HEK293 (cell line): ENCODE measurements around the gene AFF2.

Source experiments
- MYNN ChIP-seq: fragments of 450-650 bp; formaldehyde crosslinking; IDR thresholded peaks from 2 replicates; pipeline ENCODE4 v1.5.1; 2016; ENCODE audit warnings: missing biosample characterization, missing genetic modification characterization, borderline replicate concordance
- SCRT2 ChIP-seq: fragments of 450-650 bp; formaldehyde crosslinking; IDR thresholded peaks from 2 replicates; pipeline ENCODE4 v1.5.1; 2016; ENCODE audit warnings: missing biosample characterization, missing genetic modification characterization
- ZFP37 ChIP-seq: fragments of 450-650 bp; formaldehyde crosslinking; IDR thresholded peaks from 2 replicates; pipeline ENCODE4 v1.5.1; 2016; ENCODE audit warnings: missing biosample characterization, missing genetic modification characterization
- ZNF354C ChIP-seq: fragments of 450-650 bp; formaldehyde crosslinking; IDR thresholded peaks from 2 replicates; pipeline ENCODE4 v1.5.1; 2016; ENCODE audit warnings: missing biosample characterization, missing genetic modification characterization, low read depth, borderline replicate concordance
- TF ChIP-seq, protein P1 (sequence below): fragments of 450-650 bp; formaldehyde crosslinking; IDR thresholded peaks from 2 replicates; pipeline ENCODE4 v1.5.1; 2016; ENCODE audit warnings: missing biosample characterization, missing genetic modification characterization
- TF ChIP-seq, protein P2 (sequence below): fragments of 450-650 bp; formaldehyde crosslinking; IDR thresholded peaks from 2 replicates; pipeline ENCODE4 v1.5.1; 2016; ENCODE audit warnings: missing biosample characterization, missing genetic modification characterization
- TF ChIP-seq, protein P3 (sequence below): fragments of 450-650 bp; formaldehyde crosslinking; IDR thresholded peaks from 2 replicates; pipeline ENCODE4 v1.5.1; 2016; ENCODE audit warnings: missing biosample characterization, missing genetic modification characterization

DNA sequence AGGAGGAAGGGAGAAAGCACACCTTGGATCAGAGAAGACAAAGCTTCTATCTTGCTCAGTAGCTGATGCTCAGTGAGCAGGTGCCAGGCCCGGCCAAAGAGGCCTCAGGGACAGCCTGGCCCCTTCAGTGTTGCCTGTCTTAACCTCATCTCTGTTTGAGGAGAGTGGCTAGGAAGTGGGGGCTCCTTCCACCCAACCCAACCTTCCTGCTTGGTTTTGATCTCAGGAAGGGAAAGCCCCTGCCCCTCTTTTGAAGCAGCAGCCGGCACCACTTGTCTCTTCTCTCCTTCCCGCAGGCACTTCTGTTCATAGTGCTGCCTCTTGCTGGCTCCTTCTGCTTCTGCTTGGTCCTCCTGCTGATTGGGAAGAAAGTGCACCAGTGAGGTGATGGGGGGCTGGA lies 2.4 kb upstream of the AFF2 start:
- TF ChIP-seq, protein P1, sequence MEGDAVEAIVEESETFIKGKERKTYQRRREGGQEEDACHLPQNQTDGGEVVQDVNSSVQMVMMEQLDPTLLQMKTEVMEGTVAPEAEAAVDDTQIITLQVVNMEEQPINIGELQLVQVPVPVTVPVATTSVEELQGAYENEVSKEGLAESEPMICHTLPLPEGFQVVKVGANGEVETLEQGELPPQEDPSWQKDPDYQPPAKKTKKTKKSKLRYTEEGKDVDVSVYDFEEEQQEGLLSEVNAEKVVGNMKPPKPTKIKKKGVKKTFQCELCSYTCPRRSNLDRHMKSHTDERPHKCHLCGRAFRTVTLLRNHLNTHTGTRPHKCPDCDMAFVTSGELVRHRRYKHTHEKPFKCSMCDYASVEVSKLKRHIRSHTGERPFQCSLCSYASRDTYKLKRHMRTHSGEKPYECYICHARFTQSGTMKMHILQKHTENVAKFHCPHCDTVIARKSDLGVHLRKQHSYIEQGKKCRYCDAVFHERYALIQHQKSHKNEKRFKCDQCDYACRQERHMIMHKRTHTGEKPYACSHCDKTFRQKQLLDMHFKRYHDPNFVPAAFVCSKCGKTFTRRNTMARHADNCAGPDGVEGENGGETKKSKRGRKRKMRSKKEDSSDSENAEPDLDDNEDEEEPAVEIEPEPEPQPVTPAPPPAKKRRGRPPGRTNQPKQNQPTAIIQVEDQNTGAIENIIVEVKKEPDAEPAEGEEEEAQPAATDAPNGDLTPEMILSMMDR: no peak
- no peak for TF ChIP-seq MYNN (tag by site-specific recombination)
- TF ChIP-seq, protein P2, sequence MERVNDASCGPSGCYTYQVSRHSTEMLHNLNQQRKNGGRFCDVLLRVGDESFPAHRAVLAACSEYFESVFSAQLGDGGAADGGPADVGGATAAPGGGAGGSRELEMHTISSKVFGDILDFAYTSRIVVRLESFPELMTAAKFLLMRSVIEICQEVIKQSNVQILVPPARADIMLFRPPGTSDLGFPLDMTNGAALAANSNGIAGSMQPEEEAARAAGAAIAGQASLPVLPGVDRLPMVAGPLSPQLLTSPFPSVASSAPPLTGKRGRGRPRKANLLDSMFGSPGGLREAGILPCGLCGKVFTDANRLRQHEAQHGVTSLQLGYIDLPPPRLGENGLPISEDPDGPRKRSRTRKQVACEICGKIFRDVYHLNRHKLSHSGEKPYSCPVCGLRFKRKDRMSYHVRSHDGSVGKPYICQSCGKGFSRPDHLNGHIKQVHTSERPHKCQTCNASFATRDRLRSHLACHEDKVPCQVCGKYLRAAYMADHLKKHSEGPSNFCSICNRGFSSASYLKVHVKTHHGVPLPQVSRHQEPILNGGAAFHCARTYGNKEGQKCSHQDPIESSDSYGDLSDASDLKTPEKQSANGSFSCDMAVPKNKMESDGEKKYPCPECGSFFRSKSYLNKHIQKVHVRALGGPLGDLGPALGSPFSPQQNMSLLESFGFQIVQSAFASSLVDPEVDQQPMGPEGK (tag by site-specific recombination): no peak
- no peak for TF ChIP-seq ZFP37 (tag by site-specific recombination)
- TF ChIP-seq, protein P3, sequence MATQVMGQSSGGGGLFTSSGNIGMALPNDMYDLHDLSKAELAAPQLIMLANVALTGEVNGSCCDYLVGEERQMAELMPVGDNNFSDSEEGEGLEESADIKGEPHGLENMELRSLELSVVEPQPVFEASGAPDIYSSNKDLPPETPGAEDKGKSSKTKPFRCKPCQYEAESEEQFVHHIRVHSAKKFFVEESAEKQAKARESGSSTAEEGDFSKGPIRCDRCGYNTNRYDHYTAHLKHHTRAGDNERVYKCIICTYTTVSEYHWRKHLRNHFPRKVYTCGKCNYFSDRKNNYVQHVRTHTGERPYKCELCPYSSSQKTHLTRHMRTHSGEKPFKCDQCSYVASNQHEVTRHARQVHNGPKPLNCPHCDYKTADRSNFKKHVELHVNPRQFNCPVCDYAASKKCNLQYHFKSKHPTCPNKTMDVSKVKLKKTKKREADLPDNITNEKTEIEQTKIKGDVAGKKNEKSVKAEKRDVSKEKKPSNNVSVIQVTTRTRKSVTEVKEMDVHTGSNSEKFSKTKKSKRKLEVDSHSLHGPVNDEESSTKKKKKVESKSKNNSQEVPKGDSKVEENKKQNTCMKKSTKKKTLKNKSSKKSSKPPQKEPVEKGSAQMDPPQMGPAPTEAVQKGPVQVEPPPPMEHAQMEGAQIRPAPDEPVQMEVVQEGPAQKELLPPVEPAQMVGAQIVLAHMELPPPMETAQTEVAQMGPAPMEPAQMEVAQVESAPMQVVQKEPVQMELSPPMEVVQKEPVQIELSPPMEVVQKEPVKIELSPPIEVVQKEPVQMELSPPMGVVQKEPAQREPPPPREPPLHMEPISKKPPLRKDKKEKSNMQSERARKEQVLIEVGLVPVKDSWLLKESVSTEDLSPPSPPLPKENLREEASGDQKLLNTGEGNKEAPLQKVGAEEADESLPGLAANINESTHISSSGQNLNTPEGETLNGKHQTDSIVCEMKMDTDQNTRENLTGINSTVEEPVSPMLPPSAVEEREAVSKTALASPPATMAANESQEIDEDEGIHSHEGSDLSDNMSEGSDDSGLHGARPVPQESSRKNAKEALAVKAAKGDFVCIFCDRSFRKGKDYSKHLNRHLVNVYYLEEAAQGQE (tag by site-specific recombination): no peak
- TF ChIP-seq SCRT2 (tag by site-specific recombination): no peak
- no peak for TF ChIP-seq ZNF354C (tag by site-specific recombination)
